Urothelium cell line (cell line): ENCODE data around the gene LRSAM1.

Experiments used
- DNase-seq: peaks from one replicate; pipeline ENCODE4 v3.0.0; 2011; ENCODE audit warnings: low spot score, mixed read lengths
- FAIRE-seq: peaks from 2 replicates; lab custom pipeline; 2011; peaks lifted over from hg19 to GRCh38; lab: Jason Lieb, UNC

LRSAM1 gene

GRCh38 chr9:127494304-127494702, 43.0 kb downstream of the LRSAM1 start:
- DNase-seq (no peak), FAIRE-seq (no peak)

GRCh38 chr9:127495884-127496555, 44.7 kb downstream of the LRSAM1 start:
- DNase-seq (no peak), FAIRE-seq (no peak)

GRCh38 chr9:127496974-127497373, 45.7 kb downstream of the LRSAM1 start:
- no peak for FAIRE-seq
- DNase-seq: no peak

- DNase-seq (no peak), FAIRE-seq (no peak)
Measured at GRCh38 chr9:127497656-127498290, 46.5 kb downstream of the LRSAM1 start.

GRCh38 chr9:127498298-127498697, 47.0 kb downstream of the LRSAM1 start:
- FAIRE-seq: no peak
- no peak for DNase-seq

GRCh38 chr9:127500399-127500798, 49.1 kb downstream of the LRSAM1 start:
- DNase-seq (no peak), FAIRE-seq (no peak)

- no peak for FAIRE-seq
Measured at GRCh38 chr9:127500862-127501261, 49.6 kb downstream of the LRSAM1 start.

GRCh38 chr9:127501821-127502343, 50.6 kb downstream of the LRSAM1 start:
- FAIRE-seq (no peak), DNase-seq (no peak)

More at GRCh38 chr9:127500862-127501261, 49.6 kb downstream of the LRSAM1 start:
- DNase-seq: no peak

GRCh38 chr9:127502706-127503378, 51.5 kb downstream of the LRSAM1 start:
- DNase-seq (no peak), FAIRE-seq (no peak)

- DNase-seq (no peak), FAIRE-seq (no peak)
Measured at GRCh38 chr9:127503379-127503921, 52.1 kb downstream of the LRSAM1 start.

- no peak for FAIRE-seq
- DNase-seq: peak; percentile 64
Measured at GRCh38 chr9:127503947-127504886, 52.9 kb downstream of the LRSAM1 start.

- FAIRE-seq: no peak
Measured at GRCh38 chr9:127504887-127505251, 53.6 kb downstream of the LRSAM1 start.

GRCh38 chr9:127505396-127506116, 54.2 kb downstream of the LRSAM1 start:
- FAIRE-seq: no peak
- DNase-seq: peak; percentile 32

More at GRCh38 chr9:127504887-127505251, 53.6 kb downstream of the LRSAM1 start:
- no peak for DNase-seq

- FAIRE-seq (no peak), DNase-seq (no peak)
Measured at GRCh38 chr9:127506117-127506813, 55.0 kb downstream of the LRSAM1 start.

GRCh38 chr9:127506814-127507750, 55.8 kb downstream of the LRSAM1 start:
- FAIRE-seq: no peak

GRCh38 chr9:127507751-127508648, 56.7 kb downstream of the LRSAM1 start:
- no peak for DNase-seq
- FAIRE-seq: no peak

More at GRCh38 chr9:127506814-127507750, 55.8 kb downstream of the LRSAM1 start:
- DNase-seq: no peak

GRCh38 chr9:127508901-127509260, 57.6 kb downstream of the LRSAM1 start:
- DNase-seq: no peak
- no peak for FAIRE-seq
